Measurements from ENCODE around the gene PCAT7. TPM values are rescaled to one million over a fixed set of nuclear protein-coding genes. Genes with fewer than 3 reads are reported as not detected.
A peak's percentile ranks its signal among the peaks of the same experiment; 100 is the strongest.
"Not testable (repeated sequence)": the region's sequence is repeated elsewhere in the genome, so short reads cannot be mapped to it uniquely, and the experiment has no call there.

Gene PCAT7
- 1 to 10 TPM in 2 of 5 donors, under 1 TPM in 2, not detected in 1; 0.45 to 1.8 (median 1.3) TPM for total RNA-seq
- under 1 TPM; 0.18 to 0.62 (median 0.46) TPM for polyA plus RNA-seq
- long read RNA-seq, donor 1: 0 reads
- long read RNA-seq, donor 2: 0 reads
- long read RNA-seq, donor 3: 0 reads
- long read RNA-seq, donor 4: 0 reads
- long read RNA-seq, donor 5, partial matches to known transcripts: 0 of 28 reads
- long read RNA-seq, donor 5, other reads (novel, unspliced or antisense): 28 of 28 reads
- long read RNA-seq, donor 6: 0 reads
- long read RNA-seq, donor 7, partial matches to known transcripts: 6 of 6 reads
- long read RNA-seq, donor 7, other reads (novel, unspliced or antisense): 0 of 6 reads
- long read RNA-seq, donor 8, partial matches to known transcripts: 31 of 64 reads
- long read RNA-seq, donor 8, other reads (novel, unspliced or antisense): 33 of 64 reads
- long read RNA-seq, donor 9: 0 reads
- long read RNA-seq, donor 10, partial matches to known transcripts: 13 of 80 reads
- long read RNA-seq, donor 10, other reads (novel, unspliced or antisense): 67 of 80 reads

DNA sequence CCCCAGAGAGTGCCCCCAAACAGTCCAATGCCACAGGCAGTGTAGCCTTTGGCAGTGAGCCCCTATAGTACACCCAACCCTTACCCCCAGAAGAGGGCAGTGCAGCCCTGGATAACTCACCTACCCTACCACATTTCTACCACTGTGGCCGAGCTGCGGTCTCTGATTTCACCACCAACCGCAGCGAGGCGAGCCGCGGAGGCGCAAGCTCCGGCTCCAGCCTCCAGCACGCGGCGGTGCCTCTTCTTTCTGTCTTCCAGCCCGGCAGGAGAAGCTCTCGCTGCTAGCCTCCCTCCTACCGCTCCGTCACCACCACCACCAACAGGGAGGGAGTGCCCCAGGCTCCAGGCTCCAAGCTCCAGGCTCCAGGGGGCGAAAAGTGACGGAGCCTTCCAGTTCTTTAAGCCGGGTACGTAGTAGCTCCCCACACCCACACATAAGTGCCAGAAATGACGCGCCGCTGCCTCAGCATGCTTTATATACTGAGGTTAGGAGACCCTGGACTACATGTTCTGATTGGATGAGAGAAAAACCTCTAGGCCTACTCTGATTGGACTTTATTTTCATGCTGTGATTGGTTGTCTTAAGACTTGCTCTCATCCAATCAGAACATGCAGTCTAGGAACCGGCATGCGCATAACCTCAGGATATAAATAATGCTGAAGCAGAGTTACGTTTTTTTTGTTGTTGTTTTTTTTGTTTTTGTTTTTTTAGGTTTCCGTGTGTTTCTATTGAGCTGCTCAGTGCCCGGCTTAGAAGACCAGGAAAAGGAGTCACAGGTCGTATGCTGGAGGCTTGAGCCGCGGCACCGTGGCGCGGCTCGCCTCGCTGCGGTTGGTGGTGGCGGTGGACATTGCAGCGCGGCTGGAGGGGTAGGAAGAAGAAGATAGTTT, at the start of gene PCAT7:
TSS of gene PCAT7 (plus strand) at position 645 of the 893 bp plus-strand sequence.
- H3K27ac ChIP-seq: peak within 1 kb of the TSS; percentile 83 to 97 (median 85)
- H3K27me3 ChIP-seq: peaks cover 0 to 9% (median 0%) of the 10 kb centered on the region in 3 donors
- peak; percentile 73 to 90 for DNase-seq
- TF ChIP-seq EP300 (IDR thresholded peaks at IDR 0.05): no peak
- no peak for TF ChIP-seq POLR2AphosphoS5 (IDR thresholded peaks at IDR 0.05)
- no peak for TF ChIP-seq POLR2A (IDR thresholded peaks at IDR 0.05)
- TF ChIP-seq, protein P1, sequence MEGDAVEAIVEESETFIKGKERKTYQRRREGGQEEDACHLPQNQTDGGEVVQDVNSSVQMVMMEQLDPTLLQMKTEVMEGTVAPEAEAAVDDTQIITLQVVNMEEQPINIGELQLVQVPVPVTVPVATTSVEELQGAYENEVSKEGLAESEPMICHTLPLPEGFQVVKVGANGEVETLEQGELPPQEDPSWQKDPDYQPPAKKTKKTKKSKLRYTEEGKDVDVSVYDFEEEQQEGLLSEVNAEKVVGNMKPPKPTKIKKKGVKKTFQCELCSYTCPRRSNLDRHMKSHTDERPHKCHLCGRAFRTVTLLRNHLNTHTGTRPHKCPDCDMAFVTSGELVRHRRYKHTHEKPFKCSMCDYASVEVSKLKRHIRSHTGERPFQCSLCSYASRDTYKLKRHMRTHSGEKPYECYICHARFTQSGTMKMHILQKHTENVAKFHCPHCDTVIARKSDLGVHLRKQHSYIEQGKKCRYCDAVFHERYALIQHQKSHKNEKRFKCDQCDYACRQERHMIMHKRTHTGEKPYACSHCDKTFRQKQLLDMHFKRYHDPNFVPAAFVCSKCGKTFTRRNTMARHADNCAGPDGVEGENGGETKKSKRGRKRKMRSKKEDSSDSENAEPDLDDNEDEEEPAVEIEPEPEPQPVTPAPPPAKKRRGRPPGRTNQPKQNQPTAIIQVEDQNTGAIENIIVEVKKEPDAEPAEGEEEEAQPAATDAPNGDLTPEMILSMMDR (IDR thresholded peaks at IDR 0.05): peak in 4 of 7 experiments; percentile 41 to 74 (median 64)
- peak within 1 kb of the TSS; percentile 33 to 50 (median 40) for H3K4me3 ChIP-seq
- peaks cover 0 to 4% (median 0%) of the 10 kb centered on the region in 4 donors for H3K36me3 ChIP-seq
- 49 to 72% (median 63%) methylated on average over 33 to 40 of the region's 40 CpGs for WGBS, 5 donors
- intact Hi-C loops (cut with DNase I; ENCODE audit: low total_unique reads): no loop called here
- no peaks in the 10 kb centered on the region for H3K9me3 ChIP-seq
- H3K4me1 ChIP-seq: peaks cover 0 to 12% (median 0%) of the 10 kb centered on the region in 4 donors

DNA sequence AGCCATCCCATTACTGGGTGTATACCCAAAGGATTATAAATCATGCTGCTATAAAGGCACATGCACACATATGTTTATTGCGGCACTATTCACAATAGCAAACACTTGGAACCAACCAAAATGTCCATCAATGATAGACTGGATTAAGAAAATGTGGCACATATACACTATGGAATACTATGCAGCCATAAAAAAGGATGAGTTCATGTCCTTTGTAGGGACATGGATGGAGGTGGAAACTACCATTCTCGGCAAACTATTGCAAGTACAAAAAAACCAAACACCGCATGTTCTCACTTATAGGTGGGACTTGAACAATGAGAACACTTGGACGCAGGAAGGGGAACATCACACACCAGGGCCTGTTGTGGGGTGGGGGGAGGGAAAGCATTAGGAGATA, 48.5 kb upstream of the PCAT7 start:
- H3K27ac ChIP-seq; H3K4me1 ChIP-seq; intact Hi-C loops (cut with DNase I; ENCODE audit: low total_unique reads); H3K9me3 ChIP-seq; H3K36me3 ChIP-seq; DNase-seq; H3K4me3 ChIP-seq: not testable (repeated sequence)
- H3K27me3 ChIP-seq: peaks cover 0 to 10% (median 0%) of the 10 kb centered on the region in 3 donors
- 89 to 98% (median 96%) methylated on average over 4 of the region's 4 CpGs for WGBS, 5 donors

DNA sequence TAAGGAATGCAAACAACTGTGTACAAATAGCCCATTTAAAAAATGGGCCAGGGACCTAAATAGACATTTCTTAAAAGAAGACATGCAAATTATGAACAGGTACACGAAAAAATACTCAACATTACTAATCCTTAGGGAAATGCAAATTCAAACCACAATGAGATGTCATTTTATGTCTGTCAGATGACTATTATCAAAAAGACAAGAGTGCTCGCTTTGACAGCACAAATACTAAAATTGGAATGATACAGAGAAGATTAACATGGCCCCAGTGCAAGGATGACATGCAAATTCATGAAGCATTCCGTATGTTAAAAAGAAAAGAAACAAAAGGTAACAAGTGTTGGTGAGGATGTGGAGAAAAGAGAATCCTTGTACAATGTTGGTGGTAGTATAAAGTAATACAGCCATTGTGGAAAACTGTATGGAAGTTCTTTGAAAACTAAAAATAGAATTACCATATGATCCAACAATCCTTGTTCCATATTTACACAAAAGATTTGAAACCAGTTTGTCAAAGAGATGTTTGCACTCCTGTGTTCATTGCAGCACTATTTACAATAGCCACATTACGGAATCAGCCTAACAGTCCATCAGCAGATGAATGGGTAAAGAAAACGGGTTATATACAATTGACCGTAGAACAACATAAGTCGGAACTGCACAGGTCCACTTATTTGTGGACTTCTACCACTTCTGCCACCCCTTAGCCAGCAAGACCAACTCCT, 47.2 kb upstream of the PCAT7 start:
- Histone ChIP-seq H3K27me3 (peaks cover 0 to 10% (median 0%) of the 10 kb centered on the region in 3 donors), H3K36me3 (no peaks in the 10 kb centered on the region), H3K9me3 (no peaks in the 10 kb centered on the region), H3K4me3 (no peak overlapping the region), H3K4me1 (peaks cover 0 to 15% (median 5%) of the 10 kb centered on the region in 4 donors), H3K27ac (no peak overlapping the region)
- peak in 1 of 2 donors; percentile 51 for DNase-seq
- 50 to 69% (median 54%) methylated on average over 7 of the region's 7 CpGs for WGBS, 5 donors
- intact Hi-C loops (cut with DNase I; ENCODE audit: low total_unique reads): no loop called here
- TF ChIP-seq, protein P1 (IDR thresholded peaks at IDR 0.05): no peak
- no peak for TF ChIP-seq POLR2AphosphoS5 (IDR thresholded peaks at IDR 0.05)

DNA sequence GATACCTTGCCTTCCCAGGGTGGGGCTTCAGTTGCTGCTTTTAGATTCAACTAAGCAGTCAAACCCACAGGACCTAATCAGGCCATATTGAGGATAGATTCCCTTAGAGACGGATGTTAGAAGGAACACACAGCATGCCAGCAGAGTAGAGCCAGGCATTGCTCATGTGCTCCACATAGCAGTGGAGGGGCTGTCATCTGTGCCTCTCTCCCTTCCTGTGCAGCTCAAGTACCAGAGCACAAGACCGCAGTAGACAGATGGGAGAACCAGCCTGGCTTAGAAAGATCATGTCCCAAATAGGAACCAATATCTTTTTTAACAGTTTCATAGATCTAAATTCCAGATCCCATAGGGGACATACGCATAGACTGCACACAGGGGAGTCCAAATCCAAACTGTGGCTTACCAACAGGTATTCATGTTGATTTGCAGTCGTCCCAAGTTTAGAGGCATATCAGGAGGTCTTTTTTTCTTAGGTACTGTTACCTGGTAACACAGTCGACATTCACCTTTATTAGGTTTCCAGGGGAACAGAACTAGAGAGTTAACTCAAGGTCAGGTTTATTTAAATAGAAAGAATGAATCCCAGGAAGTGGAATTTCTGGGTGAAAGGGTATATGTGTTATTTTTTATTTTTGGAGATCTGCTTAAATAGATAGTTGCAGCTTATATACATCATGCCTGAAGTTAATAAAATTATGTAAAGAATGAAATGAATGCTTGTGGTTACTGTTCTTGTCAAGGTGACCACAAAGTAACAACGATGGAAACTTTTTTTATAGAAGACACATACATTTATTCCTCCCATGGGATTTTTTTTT, 43.5 kb upstream of the PCAT7 start:
- no peaks in the 10 kb centered on the region for H3K36me3 ChIP-seq
- intact Hi-C loops (cut with DNase I; ENCODE audit: low total_unique reads): no loop called here
- DNase-seq: peak in 1 of 2 donors; percentile 53
- 37 to 57% (median 41%) methylated on average over 6 of the region's 6 CpGs for WGBS, 5 donors
- H3K4me1 ChIP-seq: peaks cover 0 to 15% (median 5%) of the 10 kb centered on the region in 4 donors
- no peaks in the 10 kb centered on the region for H3K27me3 ChIP-seq
- H3K9me3 ChIP-seq: no peaks in the 10 kb centered on the region
- H3K27ac ChIP-seq: no peak overlapping the region
- no peak for TF ChIP-seq POLR2AphosphoS5 (IDR thresholded peaks at IDR 0.05)
- no peak for TF ChIP-seq POLR2A (IDR thresholded peaks at IDR 0.05)
- TF ChIP-seq, protein P1 (IDR thresholded peaks at IDR 0.05): no peak
- no peak overlapping the region for H3K4me3 ChIP-seq

Data from stomach (tissue), 19 donors.